Measurements from ENCODE around the gene INHBC.

INHBC gene

DNA sequence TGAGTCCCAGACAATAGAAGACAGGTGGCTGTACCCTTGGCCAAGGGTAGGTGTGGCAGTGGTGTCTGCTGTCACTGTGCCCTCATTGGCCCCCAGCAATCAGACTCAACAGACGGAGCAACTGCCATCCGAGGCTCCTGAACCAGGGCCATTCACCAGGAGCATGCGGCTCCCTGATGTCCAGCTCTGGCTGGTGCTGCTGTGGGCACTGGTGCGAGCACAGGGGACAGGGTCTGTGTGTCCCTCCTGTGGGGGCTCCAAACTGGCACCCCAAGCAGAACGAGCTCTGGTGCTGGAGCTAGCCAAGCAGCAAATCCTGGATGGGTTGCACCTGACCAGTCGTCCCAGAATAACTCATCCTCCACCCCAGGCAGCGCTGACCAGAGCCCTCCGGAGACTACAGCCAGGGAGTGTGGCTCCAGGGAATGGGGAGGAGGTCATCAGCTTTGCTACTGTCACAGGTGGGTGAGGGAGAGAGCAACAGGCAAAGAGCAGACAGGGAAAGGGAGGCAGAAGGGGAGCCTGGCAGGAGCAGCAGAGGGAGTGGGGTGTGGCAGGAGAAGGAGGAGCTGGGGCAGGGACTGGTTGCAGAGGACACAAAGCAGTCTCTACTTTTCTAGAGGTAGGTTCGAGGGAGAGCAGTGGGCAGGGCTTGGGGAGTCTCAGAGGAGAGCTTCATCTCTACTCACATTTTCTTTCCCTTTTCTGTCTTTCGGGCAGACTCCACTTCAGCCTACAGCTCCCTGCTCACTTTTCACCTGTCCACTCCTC, 21.0 kb downstream of the INHBC start:
- H3K27ac ChIP-seq = no peak overlapping the region
- no peak for TF ChIP-seq ZFX (IDR thresholded peaks at IDR 0.05; ENCODE audit: borderline replicate concordance)
- TF ChIP-seq CTCF (IDR thresholded peaks at IDR 0.05) = no peak

DNA sequence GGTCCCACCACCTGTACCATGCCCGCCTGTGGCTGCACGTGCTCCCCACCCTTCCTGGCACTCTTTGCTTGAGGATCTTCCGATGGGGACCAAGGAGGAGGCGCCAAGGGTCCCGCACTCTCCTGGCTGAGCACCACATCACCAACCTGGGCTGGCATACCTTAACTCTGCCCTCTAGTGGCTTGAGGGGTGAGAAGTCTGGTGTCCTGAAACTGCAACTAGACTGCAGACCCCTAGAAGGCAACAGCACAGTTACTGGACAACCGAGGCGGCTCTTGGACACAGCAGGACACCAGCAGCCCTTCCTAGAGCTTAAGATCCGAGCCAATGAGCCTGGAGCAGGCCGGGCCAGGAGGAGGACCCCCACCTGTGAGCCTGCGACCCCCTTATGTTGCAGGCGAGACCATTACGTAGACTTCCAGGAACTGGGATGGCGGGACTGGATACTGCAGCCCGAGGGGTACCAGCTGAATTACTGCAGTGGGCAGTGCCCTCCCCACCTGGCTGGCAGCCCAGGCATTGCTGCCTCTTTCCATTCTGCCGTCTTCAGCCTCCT, 21.6 kb downstream of the INHBC start:
- TF ChIP-seq CTCF (IDR thresholded peaks at IDR 0.05) = peak; percentile 97
- no peak for TF ChIP-seq ZFX (IDR thresholded peaks at IDR 0.05; ENCODE audit: borderline replicate concordance)
- H3K27ac ChIP-seq = no peak overlapping the region

DNA sequence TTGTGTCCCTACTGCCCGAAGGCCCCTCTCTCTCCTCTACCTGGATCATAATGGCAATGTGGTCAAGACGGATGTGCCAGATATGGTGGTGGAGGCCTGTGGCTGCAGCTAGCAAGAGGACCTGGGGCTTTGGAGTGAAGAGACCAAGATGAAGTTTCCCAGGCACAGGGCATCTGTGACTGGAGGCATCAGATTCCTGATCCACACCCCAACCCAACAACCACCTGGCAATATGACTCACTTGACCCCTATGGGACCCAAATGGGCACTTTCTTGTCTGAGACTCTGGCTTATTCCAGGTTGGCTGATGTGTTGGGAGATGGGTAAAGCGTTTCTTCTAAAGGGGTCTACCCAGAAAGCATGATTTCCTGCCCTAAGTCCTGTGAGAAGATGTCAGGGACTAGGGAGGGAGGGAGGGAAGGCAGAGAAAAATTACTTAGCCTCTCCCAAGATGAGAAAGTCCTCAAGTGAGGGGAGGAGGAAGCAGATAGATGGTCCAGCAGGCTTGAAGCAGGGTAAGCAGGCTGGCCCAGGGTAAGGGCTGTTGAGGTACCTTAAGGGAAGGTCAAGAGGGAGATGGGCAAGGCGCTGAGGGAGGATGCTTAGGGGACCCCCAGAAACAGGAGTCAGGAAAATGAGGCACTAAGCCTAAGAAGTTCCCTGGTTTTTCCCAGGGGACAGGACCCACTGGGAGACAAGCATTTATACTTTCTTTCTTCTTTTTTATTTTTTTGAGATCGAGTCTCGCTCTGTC, 22.3 kb downstream of the INHBC start:
- H3K27ac ChIP-seq = 0 out of 2 replicates have a peak overlapping the region, but pooled peaks have one; percentile 72
- no peak for TF ChIP-seq CTCF (IDR thresholded peaks at IDR 0.05)
- no peak for TF ChIP-seq ZFX (IDR thresholded peaks at IDR 0.05; ENCODE audit: borderline replicate concordance)

DNA sequence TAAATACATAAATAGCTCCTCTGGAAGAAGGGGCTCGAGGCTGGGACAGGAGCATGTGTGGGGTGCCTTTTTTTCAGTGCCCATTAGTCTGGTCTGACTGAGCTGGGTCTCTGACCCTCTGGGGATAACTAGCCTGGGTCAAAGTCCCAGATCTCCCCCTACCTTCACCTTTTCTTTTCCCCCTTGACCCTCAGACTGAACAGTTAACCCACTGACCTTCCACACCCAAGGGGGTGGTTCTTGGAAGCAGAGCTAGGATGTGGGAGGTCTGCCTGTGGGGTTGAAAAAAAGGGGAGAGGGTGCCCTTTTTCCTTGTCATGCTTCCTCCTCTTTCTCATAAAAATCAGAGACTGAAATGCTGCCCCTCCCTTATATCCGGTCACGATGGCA, 24.1 kb downstream of the INHBC start:
- no peak for TF ChIP-seq CTCF (IDR thresholded peaks at IDR 0.05)
- no peak for TF ChIP-seq ZFX (IDR thresholded peaks at IDR 0.05; ENCODE audit: borderline replicate concordance)
- H3K27ac ChIP-seq = peak overlapping the region; percentile 72

GRCh38 chr12:57459055-57459749, 24.6 kb downstream of the INHBC start:
- TF ChIP-seq CTCF (IDR thresholded peaks at IDR 0.05) (peak; percentile 99), ZFX (IDR thresholded peaks at IDR 0.05; ENCODE audit: borderline replicate concordance) (no peak)
- H3K27ac ChIP-seq = peak overlapping the region; percentile 72

DNA sequence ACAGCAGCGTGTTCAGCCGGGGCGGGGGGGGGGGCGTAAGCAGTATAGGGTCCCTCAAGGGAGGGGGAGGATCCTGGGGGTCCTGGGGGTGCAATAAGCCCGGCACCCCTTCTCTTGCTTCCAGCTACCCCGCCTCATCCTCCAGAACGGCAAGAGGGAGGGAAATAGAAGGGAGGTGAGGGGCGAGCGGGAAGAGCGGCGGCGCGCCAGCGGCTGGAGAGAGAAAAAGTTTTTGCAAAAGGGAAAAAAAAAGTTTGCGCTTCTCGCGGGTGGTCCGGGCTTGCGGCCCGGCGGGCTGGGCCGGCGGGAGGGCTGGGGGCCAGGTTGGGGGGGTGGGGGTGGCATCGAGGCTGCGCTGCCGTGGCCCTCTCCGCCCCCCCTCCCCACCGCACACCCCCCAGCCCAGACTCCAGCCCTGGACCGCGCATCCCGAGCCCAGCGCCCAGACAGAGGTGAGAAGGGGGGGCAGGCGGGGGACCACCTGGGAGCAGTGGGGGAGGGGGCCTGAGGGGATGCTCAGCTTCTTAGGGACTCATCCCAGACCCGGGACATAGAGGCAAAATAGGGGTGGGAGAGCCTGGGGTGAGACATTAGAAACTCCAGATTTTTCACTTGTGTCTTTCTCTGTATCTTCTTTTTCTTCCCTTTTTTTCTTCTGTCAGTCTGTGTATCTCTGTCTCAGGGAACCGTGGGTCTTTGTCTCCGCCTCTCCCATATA, 25.3 kb downstream of the INHBC start, which contains the start of gene GLI1:
Gene GLI1, plus strand, starts transcription at position 36 of the 718 bp plus-strand sequence. CDS start 3,907 bp downstream, outside the sequence.
- H3K27ac ChIP-seq = peak within 1 kb of the TSS; percentile 72
- no peak for TF ChIP-seq ZFX (IDR thresholded peaks at IDR 0.05; ENCODE audit: borderline replicate concordance)
- no peak for TF ChIP-seq CTCF (IDR thresholded peaks at IDR 0.05)

Measured in 22Rv1 (cell line).